H9 (cell line): Measurements from ENCODE around the gene EMP3. TPM values are rescaled to one million over a fixed set of nuclear protein-coding genes. Genes with fewer than 3 reads are reported as not detected.
A peak's percentile ranks its signal among the peaks of the same experiment; 100 is the strongest.

Experiments used
- DNase-seq: peaks from one replicate; pipeline ENCODE4 v3.0.0-alpha.2; 2017
- H2AFZ ChIP-seq: one replicate; pipeline ENCODE4 v1.6.1; 2013; ENCODE audit warnings: mild to moderate bottlenecking, low read length, control low read depth, moderate library complexity
- H2AK5ac ChIP-seq: 2 replicates; pipeline ENCODE4 v1.6.1; 2013; ENCODE audit warnings: low read length, control low read depth, mixed read lengths; ENCODE audit not compliant: insufficient read length
- H2BK120ac ChIP-seq: one replicate; pipeline ENCODE4 v1.6.1; 2013; ENCODE audit warnings: low read depth, mild to moderate bottlenecking, low read length, control low read depth, inconsistent platforms; ENCODE audit not compliant: poor library complexity, severe bottlenecking
- H2BK12ac ChIP-seq: 2 replicates; pipeline ENCODE4 v1.6.1; 2013; ENCODE audit warnings: low read length, control low read depth, mixed read lengths, low read depth; ENCODE audit not compliant: insufficient read length
- H2BK15ac ChIP-seq: 2 replicates; pipeline ENCODE4 v1.6.1; 2013; ENCODE audit warnings: low read depth, low read length, control low read depth
- H2BK20ac ChIP-seq: one replicate; pipeline ENCODE4 v1.6.1; 2013; ENCODE audit warnings: low read depth, mild to moderate bottlenecking, low read length, control low read depth, inconsistent platforms; ENCODE audit not compliant: poor library complexity, severe bottlenecking
- H2BK5ac ChIP-seq: 2 replicates; pipeline ENCODE4 v1.6.1; 2013; ENCODE audit warnings: low read length, control low read depth, mixed read lengths; ENCODE audit not compliant: insufficient read length
- H3K14ac ChIP-seq: 2 replicates; pipeline ENCODE4 v1.6.1; 2013; ENCODE audit warnings: low read length, control low read depth; ENCODE audit not compliant: insufficient read depth
- H3K18ac ChIP-seq: 2 replicates; pipeline ENCODE4 v1.6.1; 2013; ENCODE audit warnings: low read depth, mild to moderate bottlenecking, mixed read lengths, low read length, control low read depth; ENCODE audit not compliant: insufficient read length
- H3K23ac ChIP-seq: 2 replicates; pipeline ENCODE4 v1.6.1; 2013; ENCODE audit warnings: low read length, control low read depth, mixed read lengths, low read depth; ENCODE audit not compliant: insufficient read length
- H3K23me2 ChIP-seq: 2 replicates; pipeline ENCODE4 v1.6.1; 2013; ENCODE audit warnings: low read depth, mild to moderate bottlenecking, mixed read lengths, low read length, control low read depth; ENCODE audit not compliant: insufficient read length, poor library complexity, severe bottlenecking
- H3K27ac ChIP-seq: 2 replicates; pipeline ENCODE4 v1.5.1; 2013; ENCODE audit warnings: low read length, control low read depth, mixed read lengths, low read depth; ENCODE audit not compliant: insufficient read length
- H3K27me3 ChIP-seq: 2 replicates; pipeline ENCODE4 v1.6.1; 2013; ENCODE audit warnings: low read length, control low read depth, inconsistent platforms; ENCODE audit not compliant: insufficient read depth
- H3K4ac ChIP-seq: 2 replicates; pipeline ENCODE4 v1.6.1; 2013; ENCODE audit warnings: low read depth, mild to moderate bottlenecking, control low read depth, inconsistent platforms, low read length, moderate library complexity
- H3K4me1 ChIP-seq: 2 replicates; pipeline ENCODE4 v1.6.1; 2013; ENCODE audit warnings: low read length, control low read depth, inconsistent platforms; ENCODE audit not compliant: insufficient read depth
- H3K4me2 ChIP-seq: 2 replicates; pipeline ENCODE4 v1.6.1; 2013; ENCODE audit warnings: low read length, control low read depth, mixed read lengths; ENCODE audit not compliant: insufficient read length, insufficient read depth
- H3K56ac ChIP-seq: 2 replicates; pipeline ENCODE4 v1.6.1; 2013; ENCODE audit warnings: low read depth, mild to moderate bottlenecking, mixed read lengths, low read length, control low read depth; ENCODE audit not compliant: insufficient read length
- H3K79me1 ChIP-seq: 2 replicates; pipeline ENCODE4 v1.6.1; 2013; ENCODE audit warnings: low read depth, mild to moderate bottlenecking, moderate library complexity, low read length, control low read depth, inconsistent platforms; ENCODE audit not compliant: insufficient read depth, poor library complexity, severe bottlenecking
- H3K79me2 ChIP-seq: 2 replicates; pipeline ENCODE4 v1.6.1; 2013; ENCODE audit warnings: low read length, control low read depth, inconsistent platforms; ENCODE audit not compliant: insufficient read depth
- H3K9ac ChIP-seq: 2 replicates; pipeline ENCODE4 v1.6.1; 2013; ENCODE audit warnings: low read length, control low read depth, mixed read lengths; ENCODE audit not compliant: insufficient read length; ENCODE audit errors: extremely low read depth
- H3K9me3 ChIP-seq: one replicate; pipeline ENCODE4 v1.6.1; 2013; ENCODE audit warnings: low read depth, low read length, inconsistent platforms; ENCODE audit not compliant: control insufficient read depth
- H3T11ph ChIP-seq: one replicate; pipeline ENCODE4 v1.6.1; 2013; ENCODE audit warnings: mild to moderate bottlenecking, low read length, control low read depth, inconsistent platforms
- H4K20me1 ChIP-seq: one replicate; pipeline ENCODE4 v1.6.1; 2013; ENCODE audit not compliant: control insufficient read depth, insufficient read length, insufficient read depth
- H4K5ac ChIP-seq: 2 replicates; pipeline ENCODE4 v1.6.1; 2013; ENCODE audit warnings: low read depth, mild to moderate bottlenecking, mixed read lengths, low read length, control low read depth; ENCODE audit not compliant: insufficient read length
- H4K8ac ChIP-seq: replicated peaks from 2 replicates; pipeline ENCODE4 v1.6.1; 2013; ENCODE audit warnings: low read length, control low read depth, mixed read lengths, low read depth; ENCODE audit not compliant: insufficient read length
- H4K91ac ChIP-seq: 2 replicates; pipeline ENCODE4 v1.6.1; 2013; ENCODE audit warnings: low read depth, mild to moderate bottlenecking, moderate library complexity, mixed read lengths, low read length, control low read depth; ENCODE audit not compliant: insufficient read length
- H3K27ac Mint-ChIP-seq, 3 experiments: 2 replicates in 2 of 3; 3 replicates in 1 of 3; pipeline ENCODE4 v1.8.0; 2020 to 2021; ENCODE audit warnings: mixed read lengths in 3 of 3, mild to moderate bottlenecking in 1 of 3, moderate library complexity in 1 of 3
- H3K27me3 Mint-ChIP-seq: 2 replicates; pipeline ENCODE4 v1.8.0; 2021; ENCODE audit warnings: low read depth, mild to moderate bottlenecking, moderate library complexity, mixed read lengths
- H3K36me3 Mint-ChIP-seq, 3 experiments: 2 replicates in 2 of 3; 3 replicates in 1 of 3; pipeline ENCODE4 v1.8.0; 2020 to 2021; ENCODE audit warnings: low read depth in 3 of 3, mixed read lengths in 3 of 3; ENCODE audit not compliant: insufficient read depth in 1 of 3
- H3K4me1 Mint-ChIP-seq, 2 experiments: 2 replicates each; pipeline ENCODE4 v1.8.0; 2020; ENCODE audit warnings: mixed read lengths in 2 of 2
- H3K4me3 Mint-ChIP-seq, 2 experiments: 2 replicates in 1 of 2; 3 replicates in 1 of 2; pipeline ENCODE4 v1.8.0; 2020 to 2021; ENCODE audit warnings: mild to moderate bottlenecking in 2 of 2, mixed read lengths in 2 of 2, moderate library complexity in 1 of 2
- H3K9me3 Mint-ChIP-seq, 2 experiments: 2 replicates in 1 of 2; 3 replicates in 1 of 2; pipeline ENCODE4 v1.8.0; 2020; ENCODE audit warnings: mild to moderate bottlenecking in 2 of 2, mixed read lengths in 2 of 2, moderate library complexity in 1 of 2
- CTCF ChIP-seq: fragments of 200-600 bp; sonication (generic); conservative IDR thresholded peaks from 3 replicates; pipeline ENCODE4 v1.8.0; 2021; ENCODE audit warnings: antibody characterized with exemption, mild to moderate bottlenecking
- WGBS: extraction: QIAGEN DNeasy Blood & Tissue Kit; methylation state at CpG from one replicate; pipeline ENCODE4 v1.1.7; 2013; ENCODE audit warnings: missing lambda C conversion rate, low lambda C conversion rate, mixed read lengths; ENCODE audit not compliant: insufficient read length; ENCODE audit errors: extremely low coverage; 5-methylcytosine and 5-hydroxymethylcytosine counted together
- total RNA-seq: library from RNA; stranded (reverse); gene quantifications from 2 replicates; pipeline ENCODE4 v1.2.1, GENCODE V29; 2021

EMP3 gene
- total RNA-seq, 1 experiment from 2014 or later: 9.6 TPM

GRCh38 chr19:48364598-48365348, 39.4 kb downstream of the EMP3 start:
- H3K27ac Mint-ChIP-seq: peak overlapping the region; percentile 44 to 80 (median 49); a peak in 3 of 7 replicates
- no peak overlapping the region for H3T11ph ChIP-seq
- peak overlapping the region; percentile 30 for H3K18ac ChIP-seq

More at GRCh38 chr19:48364598-48365348, 39.4 kb downstream of the EMP3 start:
- peak overlapping the region; percentile 77 to 85; a peak in 4 of 5 replicates for H3K4me3 Mint-ChIP-seq
- H3K27me3 Mint-ChIP-seq: peaks cover 19% of the 10 kb centered on the region
- H2AFZ ChIP-seq: no peak overlapping the region
- H3K14ac ChIP-seq: peak overlapping the region; percentile 74; the same call in 1 of the 2 replicates
- H3K36me3 Mint-ChIP-seq: peaks cover 2 to 7% (median 5%) of the 10 kb centered on the region in 3 experiments; a peak in 3 of 7 replicates
- no peaks in the 10 kb centered on the region for H3K9me3 ChIP-seq
- peak overlapping the region; percentile 53 for H3K9ac ChIP-seq
- DNase-seq: no peak
- peaks cover 5% of the 10 kb centered on the region for H3K23me2 ChIP-seq
- peak overlapping the region; percentile 31 for H3K4me2 ChIP-seq
- H3K4me1 Mint-ChIP-seq: peaks cover 2 to 10% of the 10 kb centered on the region in 2 experiments; a peak in 2 of 4 replicates
- peak overlapping the region; percentile 27; the same call in 1 of the 2 replicates for H2BK15ac ChIP-seq
- no peak overlapping the region for H2BK12ac ChIP-seq
- no peaks in the 10 kb centered on the region for H3K9me3 Mint-ChIP-seq
- TF ChIP-seq CTCF: no peak
- WGBS: no CpG with 5 or more reads among the region's 10 CpGs
- H3K79me1 ChIP-seq: no peaks in the 10 kb centered on the region
- H3K56ac ChIP-seq: no peak overlapping the region
- H3K4ac ChIP-seq: no peak overlapping the region
- H3K23ac ChIP-seq: no peak overlapping the region
- H3K4me1 ChIP-seq: no peaks in the 10 kb centered on the region; the same call in 1 of the 2 replicates
- no peak overlapping the region for H2AK5ac ChIP-seq
- H3K79me2 ChIP-seq: 0 out of 2 replicates have a peak, but pooled peaks cover under 1% of the 10 kb centered on the region
- no peak overlapping the region for H4K8ac ChIP-seq
- no peaks in the 10 kb centered on the region for H4K20me1 ChIP-seq
- H4K5ac ChIP-seq: no peak overlapping the region
- H2BK20ac ChIP-seq: no peak overlapping the region
- no peak overlapping the region for H3K27ac ChIP-seq
- H2BK5ac ChIP-seq: no peak overlapping the region
- no peaks in the 10 kb centered on the region; the same call in none of the 2 replicates for H3K27me3 ChIP-seq
- peak overlapping the region; percentile 56 for H4K91ac ChIP-seq
- no peak overlapping the region for H2BK120ac ChIP-seq
